H9 (cell line): ENCODE results near the gene CDH4. TPM values are rescaled to one million over a fixed set of nuclear protein-coding genes. Genes with fewer than 3 reads are reported as not detected.

ENCODE experiments used
- DNase-seq: peaks from one replicate; pipeline ENCODE4 v3.0.0-alpha.2; 2017
- H2AFZ ChIP-seq: one replicate; pipeline ENCODE4 v1.6.1; 2013; ENCODE audit warnings: mild to moderate bottlenecking, low read length, control low read depth, moderate library complexity
- H2AK5ac ChIP-seq: 2 replicates; pipeline ENCODE4 v1.6.1; 2013; ENCODE audit warnings: low read length, control low read depth, mixed read lengths; ENCODE audit not compliant: insufficient read length
- H2BK120ac ChIP-seq: one replicate; pipeline ENCODE4 v1.6.1; 2013; ENCODE audit warnings: low read depth, mild to moderate bottlenecking, low read length, control low read depth, inconsistent platforms; ENCODE audit not compliant: poor library complexity, severe bottlenecking
- H2BK12ac ChIP-seq: 2 replicates; pipeline ENCODE4 v1.6.1; 2013; ENCODE audit warnings: low read length, control low read depth, mixed read lengths, low read depth; ENCODE audit not compliant: insufficient read length
- H2BK15ac ChIP-seq: 2 replicates; pipeline ENCODE4 v1.6.1; 2013; ENCODE audit warnings: low read depth, low read length, control low read depth
- H2BK20ac ChIP-seq: one replicate; pipeline ENCODE4 v1.6.1; 2013; ENCODE audit warnings: low read depth, mild to moderate bottlenecking, low read length, control low read depth, inconsistent platforms; ENCODE audit not compliant: poor library complexity, severe bottlenecking
- H2BK5ac ChIP-seq: 2 replicates; pipeline ENCODE4 v1.6.1; 2013; ENCODE audit warnings: low read length, control low read depth, mixed read lengths; ENCODE audit not compliant: insufficient read length
- H3K14ac ChIP-seq: 2 replicates; pipeline ENCODE4 v1.6.1; 2013; ENCODE audit warnings: low read length, control low read depth; ENCODE audit not compliant: insufficient read depth
- H3K18ac ChIP-seq: 2 replicates; pipeline ENCODE4 v1.6.1; 2013; ENCODE audit warnings: low read depth, mild to moderate bottlenecking, mixed read lengths, low read length, control low read depth; ENCODE audit not compliant: insufficient read length
- H3K23ac ChIP-seq: 2 replicates; pipeline ENCODE4 v1.6.1; 2013; ENCODE audit warnings: low read length, control low read depth, mixed read lengths, low read depth; ENCODE audit not compliant: insufficient read length
- H3K23me2 ChIP-seq: 2 replicates; pipeline ENCODE4 v1.6.1; 2013; ENCODE audit warnings: low read depth, mild to moderate bottlenecking, mixed read lengths, low read length, control low read depth; ENCODE audit not compliant: insufficient read length, poor library complexity, severe bottlenecking
- H3K27ac ChIP-seq: 2 replicates; pipeline ENCODE4 v1.5.1; 2013; ENCODE audit warnings: low read length, control low read depth, mixed read lengths, low read depth; ENCODE audit not compliant: insufficient read length
- H3K27me3 ChIP-seq: 2 replicates; pipeline ENCODE4 v1.6.1; 2013; ENCODE audit warnings: low read length, control low read depth, inconsistent platforms; ENCODE audit not compliant: insufficient read depth
- H3K4ac ChIP-seq: 2 replicates; pipeline ENCODE4 v1.6.1; 2013; ENCODE audit warnings: low read depth, mild to moderate bottlenecking, control low read depth, inconsistent platforms, low read length, moderate library complexity
- H3K4me1 ChIP-seq: 2 replicates; pipeline ENCODE4 v1.6.1; 2013; ENCODE audit warnings: low read length, control low read depth, inconsistent platforms; ENCODE audit not compliant: insufficient read depth
- H3K4me2 ChIP-seq: 2 replicates; pipeline ENCODE4 v1.6.1; 2013; ENCODE audit warnings: low read length, control low read depth, mixed read lengths; ENCODE audit not compliant: insufficient read length, insufficient read depth
- H3K56ac ChIP-seq: 2 replicates; pipeline ENCODE4 v1.6.1; 2013; ENCODE audit warnings: low read depth, mild to moderate bottlenecking, mixed read lengths, low read length, control low read depth; ENCODE audit not compliant: insufficient read length
- H3K79me1 ChIP-seq: 2 replicates; pipeline ENCODE4 v1.6.1; 2013; ENCODE audit warnings: low read depth, mild to moderate bottlenecking, moderate library complexity, low read length, control low read depth, inconsistent platforms; ENCODE audit not compliant: insufficient read depth, poor library complexity, severe bottlenecking
- H3K79me2 ChIP-seq: 2 replicates; pipeline ENCODE4 v1.6.1; 2013; ENCODE audit warnings: low read length, control low read depth, inconsistent platforms; ENCODE audit not compliant: insufficient read depth
- H3K9ac ChIP-seq: 2 replicates; pipeline ENCODE4 v1.6.1; 2013; ENCODE audit warnings: low read length, control low read depth, mixed read lengths; ENCODE audit not compliant: insufficient read length; ENCODE audit errors: extremely low read depth
- H3K9me3 ChIP-seq: one replicate; pipeline ENCODE4 v1.6.1; 2013; ENCODE audit warnings: low read depth, low read length, inconsistent platforms; ENCODE audit not compliant: control insufficient read depth
- H3T11ph ChIP-seq: one replicate; pipeline ENCODE4 v1.6.1; 2013; ENCODE audit warnings: mild to moderate bottlenecking, low read length, control low read depth, inconsistent platforms
- H4K20me1 ChIP-seq: one replicate; pipeline ENCODE4 v1.6.1; 2013; ENCODE audit not compliant: control insufficient read depth, insufficient read length, insufficient read depth
- H4K5ac ChIP-seq: 2 replicates; pipeline ENCODE4 v1.6.1; 2013; ENCODE audit warnings: low read depth, mild to moderate bottlenecking, mixed read lengths, low read length, control low read depth; ENCODE audit not compliant: insufficient read length
- H4K8ac ChIP-seq: replicated peaks from 2 replicates; pipeline ENCODE4 v1.6.1; 2013; ENCODE audit warnings: low read length, control low read depth, mixed read lengths, low read depth; ENCODE audit not compliant: insufficient read length
- H4K91ac ChIP-seq: 2 replicates; pipeline ENCODE4 v1.6.1; 2013; ENCODE audit warnings: low read depth, mild to moderate bottlenecking, moderate library complexity, mixed read lengths, low read length, control low read depth; ENCODE audit not compliant: insufficient read length
- H3K27ac Mint-ChIP-seq, 3 experiments: 2 replicates in 2 of 3; 3 replicates in 1 of 3; pipeline ENCODE4 v1.8.0; 2020 to 2021; ENCODE audit warnings: mixed read lengths in 3 of 3, mild to moderate bottlenecking in 1 of 3, moderate library complexity in 1 of 3
- H3K27me3 Mint-ChIP-seq: 2 replicates; pipeline ENCODE4 v1.8.0; 2021; ENCODE audit warnings: low read depth, mild to moderate bottlenecking, moderate library complexity, mixed read lengths
- H3K36me3 Mint-ChIP-seq, 3 experiments: 2 replicates in 2 of 3; 3 replicates in 1 of 3; pipeline ENCODE4 v1.8.0; 2020 to 2021; ENCODE audit warnings: low read depth in 3 of 3, mixed read lengths in 3 of 3; ENCODE audit not compliant: insufficient read depth in 1 of 3
- H3K4me1 Mint-ChIP-seq, 2 experiments: 2 replicates each; pipeline ENCODE4 v1.8.0; 2020; ENCODE audit warnings: mixed read lengths in 2 of 2
- H3K4me3 Mint-ChIP-seq, 2 experiments: 2 replicates in 1 of 2; 3 replicates in 1 of 2; pipeline ENCODE4 v1.8.0; 2020 to 2021; ENCODE audit warnings: mild to moderate bottlenecking in 2 of 2, mixed read lengths in 2 of 2, moderate library complexity in 1 of 2
- H3K9me3 Mint-ChIP-seq, 2 experiments: 2 replicates in 1 of 2; 3 replicates in 1 of 2; pipeline ENCODE4 v1.8.0; 2020; ENCODE audit warnings: mild to moderate bottlenecking in 2 of 2, mixed read lengths in 2 of 2, moderate library complexity in 1 of 2
- WGBS: extraction: QIAGEN DNeasy Blood & Tissue Kit; methylation state at CpG from one replicate; pipeline ENCODE4 v1.1.7; 2013; ENCODE audit warnings: missing lambda C conversion rate, low lambda C conversion rate, mixed read lengths; ENCODE audit not compliant: insufficient read length; ENCODE audit errors: extremely low coverage; 5-methylcytosine and 5-hydroxymethylcytosine counted together
- total RNA-seq: library from RNA; stranded (reverse); gene quantifications from 2 replicates; pipeline ENCODE4 v1.2.1, GENCODE V29; 2021
- TF ChIP-seq, protein P1 (sequence below): fragments of 200-600 bp; sonication (generic); conservative IDR thresholded peaks from 3 replicates; pipeline ENCODE4 v1.8.0; 2021; ENCODE audit warnings: antibody characterized with exemption, mild to moderate bottlenecking

CDH4 gene
- total RNA-seq, 1 experiment from 2014 or later: 3.0 TPM

DNA sequence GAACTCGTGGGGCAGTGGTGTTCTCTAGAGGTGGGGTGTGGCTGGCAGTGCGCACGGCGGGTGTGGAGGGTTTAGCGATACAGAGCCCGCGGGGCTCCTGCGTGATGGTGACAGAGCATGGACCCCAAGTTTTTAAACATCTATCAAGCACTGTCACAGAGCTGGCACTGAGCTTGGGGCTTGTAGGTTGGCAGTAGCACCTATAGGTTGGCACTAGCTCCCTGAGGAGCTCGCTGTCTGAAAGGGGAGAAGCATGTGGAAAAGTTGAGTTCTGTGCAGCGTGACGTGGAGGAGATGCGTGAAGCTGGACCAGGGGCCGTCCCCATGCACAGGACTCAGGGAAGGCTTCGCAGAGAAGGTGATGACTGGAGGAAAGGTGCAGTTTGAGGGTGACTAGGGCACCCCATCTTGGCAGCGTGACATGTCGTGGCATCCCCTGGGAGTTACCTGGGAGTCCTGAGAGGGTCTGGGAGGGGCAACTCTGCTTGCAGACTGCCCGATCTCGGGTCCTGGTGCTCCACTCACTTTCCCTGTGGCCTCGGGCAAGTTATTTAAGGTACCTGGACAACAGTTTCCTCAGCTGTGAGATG lies 122.0 kb downstream of the CDH4 start:
- Histone ChIP-seq H3T11ph (no peak overlapping the region), H2BK5ac (no peak overlapping the region), H3K18ac (no peak overlapping the region), H3K14ac (no peak overlapping the region), H3K9ac (no peak overlapping the region), H2BK120ac (no peak overlapping the region), H2BK20ac (no peak overlapping the region), H2BK12ac (no peak overlapping the region), H3K4ac (no peak overlapping the region), H3K23ac (no peak overlapping the region), H4K91ac (no peak overlapping the region), H3K9me3 (no peaks in the 10 kb centered on the region), H4K8ac (no peak overlapping the region), H3K79me1 (no peaks in the 10 kb centered on the region), H3K79me2 (no peaks in the 10 kb centered on the region; the same call in 1 of the 2 replicates), H3K27ac (no peak overlapping the region), H4K20me1 (no peaks in the 10 kb centered on the region), H4K5ac (no peak overlapping the region), H2AFZ (no peak overlapping the region), H2BK15ac (no peak overlapping the region), H3K56ac (no peak overlapping the region), H3K23me2 (no peaks in the 10 kb centered on the region), H3K4me1 (no peaks in the 10 kb centered on the region), H2AK5ac (no peak overlapping the region), H3K27me3 (peaks cover 5% of the 10 kb centered on the region; the same call in 1 of the 2 replicates), H3K4me2 (no peak overlapping the region)
- Mint-ChIP-seq H3K36me3 (peaks cover 0 to 4% (median 2%) of the 10 kb centered on the region in 3 experiments; a peak in 3 of 7 replicates), H3K4me3 (no peak overlapping the region), H3K4me1 (peaks cover 14 to 19% of the 10 kb centered on the region in 2 experiments), H3K27ac (no peak overlapping the region), H3K9me3 (peaks cover 0 to 2% of the 10 kb centered on the region in 2 experiments; a peak in 1 of 5 replicates), H3K27me3 (peaks cover 27% of the 10 kb centered on the region)
- WGBS: no CpG with 5 or more reads among the region's 19 CpGs
- TF ChIP-seq, protein P1, sequence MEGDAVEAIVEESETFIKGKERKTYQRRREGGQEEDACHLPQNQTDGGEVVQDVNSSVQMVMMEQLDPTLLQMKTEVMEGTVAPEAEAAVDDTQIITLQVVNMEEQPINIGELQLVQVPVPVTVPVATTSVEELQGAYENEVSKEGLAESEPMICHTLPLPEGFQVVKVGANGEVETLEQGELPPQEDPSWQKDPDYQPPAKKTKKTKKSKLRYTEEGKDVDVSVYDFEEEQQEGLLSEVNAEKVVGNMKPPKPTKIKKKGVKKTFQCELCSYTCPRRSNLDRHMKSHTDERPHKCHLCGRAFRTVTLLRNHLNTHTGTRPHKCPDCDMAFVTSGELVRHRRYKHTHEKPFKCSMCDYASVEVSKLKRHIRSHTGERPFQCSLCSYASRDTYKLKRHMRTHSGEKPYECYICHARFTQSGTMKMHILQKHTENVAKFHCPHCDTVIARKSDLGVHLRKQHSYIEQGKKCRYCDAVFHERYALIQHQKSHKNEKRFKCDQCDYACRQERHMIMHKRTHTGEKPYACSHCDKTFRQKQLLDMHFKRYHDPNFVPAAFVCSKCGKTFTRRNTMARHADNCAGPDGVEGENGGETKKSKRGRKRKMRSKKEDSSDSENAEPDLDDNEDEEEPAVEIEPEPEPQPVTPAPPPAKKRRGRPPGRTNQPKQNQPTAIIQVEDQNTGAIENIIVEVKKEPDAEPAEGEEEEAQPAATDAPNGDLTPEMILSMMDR: no peak
- no peak for DNase-seq
